Neural progenitor cell (in vitro differentiated cells): ENCODE measurements around the gene CACNB4. TPM values are rescaled to one million over a fixed set of nuclear protein-coding genes. Genes with fewer than 3 reads are reported as not detected.
"Not testable (repeated sequence)": the region's sequence is repeated elsewhere in the genome, so short reads cannot be mapped to it uniquely, and the experiment has no call there.

Experiments
- DNase-seq: peaks from one replicate; pipeline ENCODE4 v3.0.0-alpha.2; 2016; ENCODE audit warnings: low spot score
- H2AFZ ChIP-seq: fragments of 200-600 bp; sonication (generic); replicated peaks from 2 replicates; pipeline ENCODE4 v1.6.1; 2016; ENCODE audit warnings: antibody characterized with exemption
- H3F3A ChIP-seq: fragments of 200-600 bp; sonication (generic); 2 replicates; pipeline ENCODE4 v1.6.1; 2016; ENCODE audit warnings: antibody characterized with exemption, low read depth
- H3K27ac ChIP-seq: fragments of 200-600 bp; sonication (generic); 2 replicates; pipeline ENCODE4 v1.5.1; 2016; ENCODE audit warnings: mild to moderate bottlenecking
- H3K27me3 ChIP-seq: fragments of 200-600 bp; sonication (generic); 2 replicates; pipeline ENCODE4 v1.6.1; 2016; ENCODE audit warnings: mild to moderate bottlenecking, moderate library complexity
- H3K36me3 ChIP-seq: fragments of 200-600 bp; sonication (generic); 2 replicates; pipeline ENCODE4 v1.5.1; 2016
- H3K4me1 ChIP-seq: fragments of 200-600 bp; sonication (generic); 2 replicates; pipeline ENCODE4 v1.6.1; 2016; ENCODE audit warnings: mixed run types
- H3K4me2 ChIP-seq: fragments of 200-600 bp; sonication (generic); 2 replicates; pipeline ENCODE4 v1.6.1; 2016
- H3K4me3 ChIP-seq: fragments of 200-600 bp; sonication (generic); 2 replicates; pipeline ENCODE4 v1.5.1; 2016
- H3K79me2 ChIP-seq: fragments of 200-600 bp; sonication (generic); 2 replicates; pipeline ENCODE4 v1.6.1; 2016; ENCODE audit warnings: low read depth
- H3K9ac ChIP-seq: fragments of 200-600 bp; sonication (generic); 2 replicates; pipeline ENCODE4 v1.6.1; 2016
- H3K9me3 ChIP-seq: fragments of 200-600 bp; sonication (generic); 2 replicates; pipeline ENCODE4 v1.5.1; 2016; ENCODE audit warnings: low read depth
- H4K20me1 ChIP-seq: fragments of 200-600 bp; sonication (generic); 2 replicates; pipeline ENCODE4 v1.6.1; 2016; ENCODE audit warnings: low read depth
- H3K27ac Mint-ChIP-seq: 3 replicates; pipeline ENCODE4 v1.8.0; 2021; ENCODE audit warnings: mixed read lengths
- H3K27me3 Mint-ChIP-seq: 2 replicates; pipeline ENCODE4 v1.8.0; 2022; ENCODE audit warnings: low read depth, mild to moderate bottlenecking, inconsistent platforms, moderate library complexity, mixed read lengths; ENCODE audit not compliant: insufficient read depth
- H3K36me3 Mint-ChIP-seq: 3 replicates; pipeline ENCODE4 v1.8.0; 2021; ENCODE audit warnings: mixed read lengths
- H3K4me1 Mint-ChIP-seq: 3 replicates; pipeline ENCODE4 v1.8.0; 2021; ENCODE audit warnings: mixed read lengths
- H3K4me3 Mint-ChIP-seq: 3 replicates; pipeline ENCODE4 v1.8.0; 2021; ENCODE audit warnings: mild to moderate bottlenecking, moderate library complexity, mixed read lengths
- H3K9me3 Mint-ChIP-seq: 3 replicates; pipeline ENCODE4 v1.8.0; 2020; ENCODE audit warnings: mixed read lengths
- CTCF ChIP-seq: fragments of 200-600 bp; sonication (generic); IDR thresholded peaks from 2 replicates; pipeline ENCODE4 v1.5.1; 2017; ENCODE audit warnings: antibody characterized with exemption, mild to moderate bottlenecking
- EZH2 ChIP-seq: fragments of 200-600 bp; sonication (generic); IDR thresholded peaks from 2 replicates; pipeline ENCODE4 v1.6.1; 2017; ENCODE audit warnings: antibody characterized with exemption, mild to moderate bottlenecking, moderate library complexity
- EZH2phosphoT487 ChIP-seq: fragments of 200-600 bp; sonication (generic); IDR thresholded peaks from 2 replicates; pipeline ENCODE4 v1.6.1; 2017; ENCODE audit warnings: antibody characterized with exemption
- total RNA-seq: library from RNA; depleted of rRNA; stranded (reverse); fragments of >200 nt; gene quantifications from 2 replicates; pipeline ENCODE4 v1.2.3, GENCODE V29; 2015; ENCODE audit warnings: low replicate concordance

CACNB4 gene
- total RNA-seq, 1 donor from 2014 or later: 14.2 TPM

- H3K36me3 Mint-ChIP-seq: no peaks in the 10 kb centered on the region
- H3K4me3 ChIP-seq: no peak overlapping the region
- H3K9me3 ChIP-seq: no peaks in the 10 kb centered on the region
- H3K4me1 Mint-ChIP-seq: no peaks in the 10 kb centered on the region
- no peak overlapping the region for H3K9ac ChIP-seq
- no peaks in the 10 kb centered on the region for H3K79me2 ChIP-seq
- no peak overlapping the region for H2AFZ ChIP-seq
- no peak overlapping the region for H3K27ac Mint-ChIP-seq
- no peaks in the 10 kb centered on the region for H4K20me1 ChIP-seq
- no peaks in the 10 kb centered on the region for H3K27me3 ChIP-seq
- no peak overlapping the region for H3K27ac ChIP-seq
- no peak overlapping the region for H3K4me2 ChIP-seq
- DNase-seq: peak; percentile 79
- TF ChIP-seq EZH2phosphoT487: no peak
- TF ChIP-seq CTCF: peak; percentile 88
- H3F3A ChIP-seq: no peaks in the 10 kb centered on the region
- H3K4me3 Mint-ChIP-seq: no peak overlapping the region
- H3K9me3 Mint-ChIP-seq: no peaks in the 10 kb centered on the region
- no peaks in the 10 kb centered on the region for H3K36me3 ChIP-seq
- peaks cover 6% of the 10 kb centered on the region for H3K4me1 ChIP-seq
- peaks cover 2% of the 10 kb centered on the region for H3K27me3 Mint-ChIP-seq
Observed at GRCh38 chr2:151999053-151999452, 99.8 kb downstream of the CACNB4 start.

- no peaks in the 10 kb centered on the region for H3K9me3 ChIP-seq
- no peak overlapping the region for H3K4me3 ChIP-seq
- H3K4me1 ChIP-seq: peaks cover 16% of the 10 kb centered on the region
- Mint-ChIP-seq H3K27me3 (peaks cover 2% of the 10 kb centered on the region), H3K36me3 (no peaks in the 10 kb centered on the region), H3K27ac (no peak overlapping the region), H3K4me1 (peaks cover 6% of the 10 kb centered on the region), H3K4me3 (no peak overlapping the region), H3K9me3 (no peaks in the 10 kb centered on the region)
- no peak overlapping the region for H3K27ac ChIP-seq
- no peaks in the 10 kb centered on the region for H3K79me2 ChIP-seq
- H3K4me2 ChIP-seq: no peak overlapping the region
- no peaks in the 10 kb centered on the region for H4K20me1 ChIP-seq
- no peak for TF ChIP-seq CTCF
- no peak for TF ChIP-seq EZH2
- no peak for TF ChIP-seq EZH2phosphoT487
- H3F3A ChIP-seq: peaks cover 3% of the 10 kb centered on the region
- no peak overlapping the region for H2AFZ ChIP-seq
- no peaks in the 10 kb centered on the region for H3K36me3 ChIP-seq
- H3K9ac ChIP-seq: no peak overlapping the region
- no peak for DNase-seq
- no peaks in the 10 kb centered on the region for H3K27me3 ChIP-seq
Observed at GRCh38 chr2:151996243-151997003, 102.4 kb downstream of the CACNB4 start.

- H3K27ac ChIP-seq: no peak overlapping the region
- peaks cover 3% of the 10 kb centered on the region for H3F3A ChIP-seq
- H3K36me3 ChIP-seq: no peaks in the 10 kb centered on the region
- Mint-ChIP-seq H3K27ac (no peak overlapping the region), H3K4me3 (no peak overlapping the region), H3K9me3 (no peaks in the 10 kb centered on the region), H3K4me1 (peaks cover 6% of the 10 kb centered on the region), H3K36me3 (no peaks in the 10 kb centered on the region), H3K27me3 (peaks cover 2% of the 10 kb centered on the region)
- H4K20me1 ChIP-seq: no peaks in the 10 kb centered on the region
- no peaks in the 10 kb centered on the region for H3K79me2 ChIP-seq
- no peak overlapping the region for H2AFZ ChIP-seq
- H3K4me3 ChIP-seq: no peak overlapping the region
- DNase-seq: no peak
- no peak overlapping the region for H3K9ac ChIP-seq
- H3K9me3 ChIP-seq: no peaks in the 10 kb centered on the region
- H3K27me3 ChIP-seq: no peaks in the 10 kb centered on the region
- no peak overlapping the region for H3K4me2 ChIP-seq
- peaks cover 18% of the 10 kb centered on the region for H3K4me1 ChIP-seq
- TF ChIP-seq EZH2phosphoT487 (no peak), EZH2 (no peak), CTCF (no peak)
Observed at GRCh38 chr2:151995161-151995557, 103.7 kb downstream of the CACNB4 start.

- not testable (repeated sequence) for H3K9me3 Mint-ChIP-seq, H3K27ac Mint-ChIP-seq, H3K27me3 Mint-ChIP-seq, H2AFZ ChIP-seq, H3K4me3 ChIP-seq, DNase-seq, H4K20me1 ChIP-seq, H3K9me3 ChIP-seq, H3K9ac ChIP-seq, H3K36me3 Mint-ChIP-seq, H3K27ac ChIP-seq, H3K79me2 ChIP-seq, H3K36me3 ChIP-seq, H3K4me1 Mint-ChIP-seq, H3K4me2 ChIP-seq, H3F3A ChIP-seq, H3K27me3 ChIP-seq, H3K4me3 Mint-ChIP-seq
- H3K4me1 ChIP-seq: peaks cover 13% of the 10 kb centered on the region
Observed at GRCh38 chr2:151994178-151994577, 104.7 kb downstream of the CACNB4 start.
